Stimulated activated CD8-positive, alpha-beta memory T cell treated with anti-CD3 and anti-CD28 coated beads, Interleukin-12 subunit alpha, Interleukin-12 subunit beta, amount 100 ng/mL, for 4 hours (primary cell): ENCODE measurements around the gene SH3D19.
"Not testable (repeated sequence)": the region's sequence is repeated elsewhere in the genome, so short reads cannot be mapped to it uniquely, and the experiment has no call there.

Source experiments
- DNase-seq: peaks from one replicate; pipeline ENCODE4 v3.0.0-alpha.2; 2020; ENCODE audit warnings: low read depth

Gene SH3D19

GRCh38 chr4:151322570-151322969, 2.8 kb downstream of the SH3D19 start:
- DNase-seq: no peak

- not testable (repeated sequence) for DNase-seq
These were observed 3.2 kb downstream of the SH3D19 start for GRCh38 chr4:151322161-151322560.

- DNase-seq: no peak
These were observed 3.8 kb downstream of the SH3D19 start for GRCh38 chr4:151321586-151321985.

DNA sequence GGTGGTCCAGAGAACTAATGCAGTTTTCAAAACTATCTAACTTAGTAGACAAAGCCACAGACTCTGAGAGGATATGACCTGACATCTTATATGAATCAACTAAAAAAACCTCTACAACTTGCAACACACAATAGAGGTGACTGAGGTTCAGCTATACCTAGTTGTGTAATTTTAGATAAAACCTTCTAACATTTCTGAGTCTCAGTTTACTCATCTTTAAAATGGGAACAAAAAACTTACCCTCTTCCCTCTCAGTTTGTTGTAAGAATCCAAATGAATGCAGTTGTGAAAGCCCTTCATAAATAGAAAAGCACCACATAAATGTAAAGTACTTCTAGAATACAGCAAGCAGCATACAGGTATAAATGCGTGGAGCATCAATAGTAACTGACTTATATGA, 5.9 kb downstream of the SH3D19 start:
- DNase-seq: no peak

DNA sequence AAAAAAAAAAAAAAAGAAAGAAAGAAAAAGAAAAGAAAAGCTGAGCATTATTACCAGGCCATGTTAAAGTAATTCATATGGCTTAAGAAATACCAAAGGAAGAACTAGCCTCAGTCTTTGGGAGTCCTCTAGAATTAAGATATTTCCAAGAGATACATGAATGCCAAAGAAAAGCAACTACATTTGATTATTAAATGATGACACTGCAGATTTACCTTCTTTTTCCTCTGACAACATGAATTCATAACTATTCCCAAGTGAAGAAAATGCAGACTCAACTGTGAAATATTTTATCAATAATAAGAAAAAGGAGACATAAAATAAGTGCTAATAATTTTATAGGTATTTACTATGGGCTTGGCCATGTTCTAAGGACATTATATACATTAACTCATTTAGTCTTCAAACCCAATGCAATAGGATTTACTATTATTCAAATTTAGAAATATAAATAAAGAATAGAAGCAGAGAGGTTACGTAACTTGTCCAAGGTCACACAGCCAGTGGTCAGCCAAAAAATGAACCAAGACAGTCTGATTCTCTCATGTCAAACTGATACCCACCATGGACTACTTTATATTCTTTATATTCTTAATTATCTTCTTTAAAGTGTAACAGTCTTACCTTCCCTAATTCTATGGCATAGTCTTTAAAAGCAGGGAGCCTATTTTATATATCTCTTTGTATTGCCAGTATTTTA, 6.9 kb downstream of the SH3D19 start:
- no peak for DNase-seq

GRCh38 chr4:151316645-151317044, 8.8 kb downstream of the SH3D19 start:
- DNase-seq: no peak

GRCh38 chr4:151315212-151315886, 10.1 kb downstream of the SH3D19 start:
- DNase-seq: no peak

DNA sequence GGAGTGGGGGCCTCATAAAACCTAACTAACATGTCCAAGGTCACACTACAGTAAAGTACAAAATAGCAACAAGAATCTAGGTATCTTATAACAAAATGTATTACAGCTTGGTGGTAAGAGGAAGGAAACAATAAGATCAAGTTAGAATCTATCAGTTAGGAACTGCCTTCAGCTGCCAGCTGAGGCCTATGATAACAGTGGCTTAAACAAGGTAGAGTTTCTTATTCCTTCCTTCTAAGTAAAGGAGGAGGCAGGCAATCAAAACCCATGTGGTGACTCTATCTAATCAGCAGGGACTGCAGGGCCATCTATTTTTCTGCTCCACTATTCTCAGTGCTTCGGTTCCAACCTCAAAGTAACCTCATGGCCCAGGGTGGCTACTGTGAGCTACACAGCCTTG, 10.9 kb downstream of the SH3D19 start:
- no peak for DNase-seq

DNA sequence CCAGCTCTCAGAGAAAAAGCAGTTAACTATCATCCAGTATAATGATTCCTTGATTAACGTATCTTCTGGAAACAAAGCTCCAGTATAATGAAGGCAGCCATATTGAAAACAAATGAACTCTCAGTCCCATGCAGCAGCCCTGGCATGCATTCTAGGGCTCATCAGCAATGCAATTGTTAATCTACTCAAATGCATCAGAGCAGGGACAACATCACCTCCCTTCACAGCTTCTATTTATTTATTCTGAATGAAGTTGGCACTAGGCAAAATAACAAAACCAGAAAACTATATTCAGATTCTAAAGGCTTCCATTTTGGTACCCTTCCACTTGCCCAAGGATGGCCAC, 11.4 kb downstream of the SH3D19 start:
- DNase-seq: no peak

GRCh38 chr4:151313306-151314009, 11.9 kb downstream of the SH3D19 start:
- DNase-seq: no peak

- no peak for DNase-seq
These were observed 15.2 kb downstream of the SH3D19 start for GRCh38 chr4:151310124-151310728.

GRCh38 chr4:151304755-151305154, 20.6 kb downstream of the SH3D19 start:
- DNase-seq: no peak

GRCh38 chr4:151304226-151304625, 21.2 kb downstream of the SH3D19 start:
- DNase-seq: no peak

- no peak for DNase-seq
These were observed 23.0 kb downstream of the SH3D19 start for GRCh38 chr4:151302432-151302831.

DNA sequence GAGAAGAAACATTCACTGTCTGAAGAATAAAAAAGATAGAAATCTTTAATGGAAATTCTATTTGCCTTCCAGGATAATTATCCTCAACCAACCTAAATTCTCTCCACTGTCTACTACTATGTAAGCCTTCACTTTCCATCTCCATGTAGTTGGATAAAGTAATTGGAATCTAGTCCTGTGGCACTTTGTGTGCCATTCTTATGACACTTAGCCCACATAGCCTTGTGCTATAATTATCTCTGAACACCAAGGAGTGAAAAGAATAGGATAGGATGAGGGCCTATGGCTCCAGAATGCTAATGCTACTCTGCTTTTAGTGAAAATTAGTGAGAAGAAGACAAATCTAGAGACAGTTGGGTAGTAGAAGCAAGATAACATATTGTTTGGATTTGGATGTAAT, 28.2 kb downstream of the SH3D19 start:
- DNase-seq: no peak

GRCh38 chr4:151296227-151296626, 29.2 kb downstream of the SH3D19 start:
- no peak for DNase-seq

DNA sequence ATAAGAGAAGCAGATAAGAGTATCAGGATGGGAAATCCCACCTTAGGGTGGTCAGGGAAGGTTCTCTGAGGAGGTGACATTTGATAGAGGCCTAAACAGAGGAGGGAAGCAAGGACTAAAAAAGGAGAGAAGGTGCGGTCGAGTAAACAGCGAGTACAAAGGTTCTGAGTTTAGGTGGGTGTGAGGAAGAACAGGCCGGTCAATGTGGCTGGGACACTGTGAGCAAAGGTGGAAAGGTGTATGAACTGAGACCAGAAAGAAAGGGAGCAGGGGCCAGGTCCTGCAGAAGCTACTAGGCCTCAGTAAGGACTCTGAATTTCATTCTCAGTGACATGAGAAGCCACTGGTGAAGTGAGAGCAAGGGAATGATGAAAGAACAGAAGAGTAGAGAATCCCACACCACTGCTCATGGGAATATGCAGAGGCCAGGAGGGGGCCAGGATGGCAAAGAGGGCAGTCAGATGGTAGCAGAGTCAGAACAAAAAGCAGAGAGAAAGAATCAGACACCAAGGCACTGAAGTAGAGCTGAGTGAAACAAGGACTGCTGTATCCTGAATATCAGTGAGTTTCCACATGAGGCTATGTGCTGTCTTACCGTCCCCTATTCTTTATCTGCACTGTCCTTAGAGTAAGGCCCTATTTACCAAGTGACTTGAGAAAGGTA, 30.4 kb downstream of the SH3D19 start:
- no peak for DNase-seq

DNA sequence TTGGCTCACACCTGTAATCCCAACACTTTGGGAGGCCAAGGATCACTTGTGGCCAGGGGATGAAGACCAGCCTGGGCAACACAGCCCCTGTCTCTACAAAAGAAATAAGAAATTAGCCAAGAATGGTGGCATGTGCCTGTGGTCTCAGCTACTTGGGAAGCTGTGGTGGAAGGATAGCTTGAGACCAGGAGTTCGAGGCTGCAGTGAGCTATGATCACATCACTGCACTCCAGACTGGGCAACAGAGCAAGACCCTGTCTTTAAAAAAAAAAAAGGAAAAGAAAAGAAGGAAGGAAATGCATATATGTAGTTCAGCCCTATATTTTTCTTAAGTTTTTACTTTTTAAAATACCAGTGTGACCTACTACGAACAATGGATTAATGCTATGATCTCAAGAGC, 33.4 kb downstream of the SH3D19 start:
- no peak for DNase-seq

DNA sequence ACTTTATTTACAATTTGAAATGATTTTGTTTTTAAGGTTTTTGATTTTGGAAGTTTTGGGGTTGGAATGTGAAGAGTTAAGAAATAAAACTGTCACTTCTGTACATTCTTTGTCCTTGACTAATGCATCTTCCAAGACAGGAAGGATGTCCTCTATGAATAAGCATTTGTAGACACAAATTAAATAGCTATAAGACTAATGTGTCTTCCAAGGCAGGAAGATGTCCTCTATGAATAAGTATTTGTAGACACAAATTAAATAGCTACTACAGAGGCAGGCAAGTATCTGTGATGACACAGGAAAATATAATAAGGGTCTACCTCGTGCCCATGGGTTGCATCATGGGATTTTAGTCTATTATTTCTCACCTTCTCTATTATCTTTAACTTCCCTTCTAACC, 33.9 kb downstream of the SH3D19 start:
- no peak for DNase-seq

DNA sequence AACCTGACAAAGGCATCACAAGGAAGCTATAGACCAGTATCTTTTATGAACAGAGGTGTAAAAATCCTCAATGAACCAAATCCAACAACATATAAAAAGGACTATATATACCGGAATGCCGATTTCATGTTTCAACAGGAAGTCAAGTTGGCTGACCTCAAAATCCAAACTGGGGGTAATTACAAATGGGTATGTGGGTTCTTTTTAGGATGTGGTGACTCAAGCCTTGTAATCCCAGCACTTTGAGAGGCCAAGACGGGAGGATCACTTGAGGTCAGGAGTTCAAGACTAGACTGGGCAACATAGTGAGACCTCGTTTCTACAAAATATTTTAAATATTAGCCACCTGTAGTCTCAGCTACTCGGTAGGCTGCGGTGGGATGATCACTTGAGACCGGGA, 38.0 kb downstream of the SH3D19 start:
- DNase-seq: no peak

GRCh38 chr4:151284534-151285245, 40.7 kb downstream of the SH3D19 start:
- no peak for DNase-seq
